GM20000 (cell line): ENCODE measurements around the gene SMOC2.

Experiments
- DNase-seq: peaks from one replicate; pipeline ENCODE4 v3.0.0; 2012; ENCODE audit warnings: low spot score
- TF ChIP-seq, protein P1 (sequence below): IDR thresholded peaks from 2 replicates; pipeline ENCODE4 v1.5.1; 2012; ENCODE audit warnings: mild to moderate bottlenecking, control low read depth; ENCODE audit errors: extremely low read depth, missing control alignments

The SMOC2 gene

DNA sequence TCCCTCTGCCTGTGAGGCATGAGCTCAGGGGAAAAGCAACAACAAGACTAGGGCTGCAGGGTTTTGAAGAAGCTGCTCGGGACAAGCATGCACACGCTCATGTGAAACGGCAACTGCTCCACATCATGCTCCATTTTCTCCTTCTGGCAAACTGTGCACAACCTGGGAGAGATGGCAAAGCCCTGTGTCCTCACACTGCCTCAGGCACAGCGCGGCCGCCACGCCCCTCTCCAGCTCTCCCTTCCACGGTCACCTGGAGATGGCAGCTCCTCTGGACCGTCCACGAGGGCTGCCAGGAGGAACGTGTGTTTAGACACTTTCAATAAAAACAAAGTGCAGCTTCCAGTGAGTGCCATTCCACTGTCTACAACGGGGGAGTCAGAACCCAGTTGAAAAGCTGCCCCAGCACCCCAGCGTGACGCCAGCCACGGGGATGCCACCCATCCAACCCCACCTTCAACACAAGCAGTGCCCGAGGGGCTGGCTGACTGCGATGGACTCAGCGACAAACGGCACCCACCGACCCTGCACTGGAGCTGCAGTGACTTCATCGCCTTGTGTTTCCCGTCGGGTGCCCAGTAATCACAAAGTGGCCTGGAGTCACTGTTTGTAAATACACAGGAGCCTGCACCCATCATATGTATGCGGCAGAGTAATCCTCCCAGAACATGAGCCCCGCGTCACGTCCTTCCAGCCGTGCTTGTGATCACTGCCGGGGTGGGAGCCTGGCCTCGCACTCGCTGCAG lies 16.1 kb downstream of the SMOC2 start:
- DNase-seq = no peak
- TF ChIP-seq, protein P1, sequence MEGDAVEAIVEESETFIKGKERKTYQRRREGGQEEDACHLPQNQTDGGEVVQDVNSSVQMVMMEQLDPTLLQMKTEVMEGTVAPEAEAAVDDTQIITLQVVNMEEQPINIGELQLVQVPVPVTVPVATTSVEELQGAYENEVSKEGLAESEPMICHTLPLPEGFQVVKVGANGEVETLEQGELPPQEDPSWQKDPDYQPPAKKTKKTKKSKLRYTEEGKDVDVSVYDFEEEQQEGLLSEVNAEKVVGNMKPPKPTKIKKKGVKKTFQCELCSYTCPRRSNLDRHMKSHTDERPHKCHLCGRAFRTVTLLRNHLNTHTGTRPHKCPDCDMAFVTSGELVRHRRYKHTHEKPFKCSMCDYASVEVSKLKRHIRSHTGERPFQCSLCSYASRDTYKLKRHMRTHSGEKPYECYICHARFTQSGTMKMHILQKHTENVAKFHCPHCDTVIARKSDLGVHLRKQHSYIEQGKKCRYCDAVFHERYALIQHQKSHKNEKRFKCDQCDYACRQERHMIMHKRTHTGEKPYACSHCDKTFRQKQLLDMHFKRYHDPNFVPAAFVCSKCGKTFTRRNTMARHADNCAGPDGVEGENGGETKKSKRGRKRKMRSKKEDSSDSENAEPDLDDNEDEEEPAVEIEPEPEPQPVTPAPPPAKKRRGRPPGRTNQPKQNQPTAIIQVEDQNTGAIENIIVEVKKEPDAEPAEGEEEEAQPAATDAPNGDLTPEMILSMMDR = no peak

DNA sequence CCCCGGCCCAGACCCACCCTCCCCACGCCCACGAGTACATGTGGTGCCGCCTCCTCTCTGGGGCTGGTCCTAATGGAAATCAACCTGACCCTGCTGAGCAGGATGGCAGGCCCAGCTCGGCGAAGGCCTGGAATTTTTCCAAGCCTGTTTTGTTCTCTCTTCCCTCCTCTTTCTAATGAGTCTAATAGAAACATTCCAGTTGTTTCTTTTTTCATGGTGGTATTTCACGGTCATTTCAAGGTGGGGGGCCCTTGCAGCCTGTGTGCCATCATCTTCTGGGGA lies 16.6 kb downstream of the SMOC2 start:
- TF ChIP-seq, protein P1 = no peak
- no peak for DNase-seq

- DNase-seq = no peak
- TF ChIP-seq, protein P1 = no peak
Observed at GRCh38 chr6:168458101-168458500, 17.1 kb downstream of the SMOC2 start.

GRCh38 chr6:168459572-168459971 lies 18.6 kb downstream of the SMOC2 start:
- TF ChIP-seq, protein P1 = no peak
- DNase-seq = no peak

GRCh38 chr6:168462289-168462853 lies 21.4 kb downstream of the SMOC2 start:
- TF ChIP-seq, protein P1 = no peak
- DNase-seq = no peak

- DNase-seq = no peak
- TF ChIP-seq, protein P1 = no peak
Observed at GRCh38 chr6:168464546-168464945, 23.6 kb downstream of the SMOC2 start.

GRCh38 chr6:168468045-168468444 lies 27.1 kb downstream of the SMOC2 start:
- TF ChIP-seq, protein P1 = no peak
- no peak for DNase-seq
